SKM-1 (cell line): ENCODE data around the gene PKN1.

Source experiments
- DNase-seq: peaks from one replicate; lab custom pipeline; 2025; ENCODE audit not compliant: unreplicated experiment; lab: John Stamatoyannopoulos, UW

Gene PKN1

DNA sequence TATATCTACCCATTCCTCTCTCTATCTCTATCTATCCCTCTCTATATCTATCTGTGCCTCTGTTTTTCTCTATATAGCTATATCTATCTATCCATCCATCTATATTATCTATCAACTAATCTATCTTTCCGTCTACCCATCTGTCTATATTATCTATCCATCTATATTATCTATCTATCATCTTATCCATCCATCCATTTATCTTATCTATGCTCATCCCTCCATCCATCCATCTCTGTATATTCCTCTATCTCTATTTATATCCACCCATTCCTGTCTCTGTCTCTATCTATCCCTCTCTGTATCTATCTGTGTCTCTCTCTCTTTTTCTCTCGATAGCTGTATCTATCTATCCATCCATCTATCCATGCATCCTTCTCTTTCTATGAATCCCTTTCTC is 27.8 kb downstream of the PKN1 start:
- no peak for DNase-seq

DNA sequence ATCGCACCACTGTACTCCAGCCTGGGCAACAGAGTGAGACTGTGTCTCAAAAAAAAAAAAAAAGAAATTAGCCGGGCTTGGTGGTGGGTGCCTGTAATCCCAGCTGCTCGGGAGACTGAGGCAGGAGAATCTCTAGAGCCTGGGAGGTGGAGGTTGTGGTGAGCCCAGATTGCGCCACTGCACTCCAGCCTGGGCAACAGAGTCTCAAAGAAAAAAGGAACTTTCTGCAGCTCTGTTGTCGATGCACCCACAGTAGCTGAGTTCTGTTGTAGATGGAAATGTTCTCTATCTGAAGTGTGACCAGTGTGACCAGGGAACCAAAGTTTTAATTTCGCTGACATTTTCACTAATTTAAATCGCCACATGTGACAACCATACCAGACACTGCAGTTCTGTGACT is 29.3 kb downstream of the PKN1 start:
- DNase-seq = peak; percentile 17

DNA sequence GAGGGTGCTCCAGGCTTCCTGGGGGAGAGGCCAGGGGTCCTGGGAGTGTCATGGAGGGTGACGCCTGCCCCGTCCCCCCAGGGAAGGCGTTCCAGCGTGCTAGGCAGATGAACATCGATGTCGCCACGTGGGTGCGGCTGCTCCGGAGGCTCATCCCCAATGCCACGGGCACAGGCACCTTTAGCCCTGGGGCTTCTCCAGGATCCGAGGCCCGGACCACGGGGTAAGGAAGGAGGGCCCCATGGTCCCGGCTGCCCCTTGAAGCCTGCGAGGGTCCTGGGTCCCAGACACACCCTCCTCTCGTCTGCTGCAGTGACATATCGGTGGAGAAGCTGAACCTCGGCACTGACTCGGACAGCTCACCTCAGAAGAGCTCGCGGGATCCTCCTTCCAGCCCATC is 30.6 kb downstream of the PKN1 start:
- DNase-seq = no peak

DNA sequence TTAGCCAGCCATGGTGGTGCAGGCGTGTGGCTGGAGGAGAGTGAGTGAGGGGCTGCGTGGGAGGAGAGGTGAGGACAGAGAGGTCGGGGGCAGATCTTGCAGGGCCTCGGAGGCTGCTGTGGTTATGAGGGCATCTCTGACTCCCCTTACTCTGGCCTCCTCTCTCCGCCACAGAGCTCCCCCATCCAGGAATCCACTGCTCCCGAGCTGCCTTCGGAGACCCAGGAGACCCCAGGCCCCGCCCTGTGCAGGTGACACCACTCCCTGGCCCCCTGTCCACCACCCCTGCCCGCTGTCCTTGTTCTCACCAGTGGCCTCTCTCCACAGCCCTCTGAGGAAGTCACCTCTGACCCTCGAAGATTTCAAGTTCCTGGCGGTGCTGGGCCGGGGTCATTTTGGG is 34.3 kb downstream of the PKN1 start:
- DNase-seq = no peak

DNA sequence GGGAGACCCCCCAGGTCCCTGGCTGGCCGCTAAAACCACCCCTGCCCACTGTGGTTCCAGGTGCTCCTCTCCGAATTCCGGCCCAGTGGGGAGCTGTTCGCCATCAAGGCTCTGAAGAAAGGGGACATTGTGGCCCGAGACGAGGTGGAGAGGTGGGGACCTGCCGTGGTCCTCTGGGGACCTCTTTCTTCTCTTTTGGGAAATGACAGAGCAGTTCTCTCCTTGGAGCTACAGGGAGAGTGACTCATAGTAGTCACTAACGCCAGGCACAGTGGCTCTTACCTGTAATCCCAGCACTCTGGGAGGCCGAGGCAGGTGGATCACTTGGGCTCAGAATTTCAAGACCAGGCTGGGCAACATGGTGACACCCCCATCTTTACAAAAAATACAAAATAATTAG is 34.7 kb downstream of the PKN1 start:
- no peak for DNase-seq

DNA sequence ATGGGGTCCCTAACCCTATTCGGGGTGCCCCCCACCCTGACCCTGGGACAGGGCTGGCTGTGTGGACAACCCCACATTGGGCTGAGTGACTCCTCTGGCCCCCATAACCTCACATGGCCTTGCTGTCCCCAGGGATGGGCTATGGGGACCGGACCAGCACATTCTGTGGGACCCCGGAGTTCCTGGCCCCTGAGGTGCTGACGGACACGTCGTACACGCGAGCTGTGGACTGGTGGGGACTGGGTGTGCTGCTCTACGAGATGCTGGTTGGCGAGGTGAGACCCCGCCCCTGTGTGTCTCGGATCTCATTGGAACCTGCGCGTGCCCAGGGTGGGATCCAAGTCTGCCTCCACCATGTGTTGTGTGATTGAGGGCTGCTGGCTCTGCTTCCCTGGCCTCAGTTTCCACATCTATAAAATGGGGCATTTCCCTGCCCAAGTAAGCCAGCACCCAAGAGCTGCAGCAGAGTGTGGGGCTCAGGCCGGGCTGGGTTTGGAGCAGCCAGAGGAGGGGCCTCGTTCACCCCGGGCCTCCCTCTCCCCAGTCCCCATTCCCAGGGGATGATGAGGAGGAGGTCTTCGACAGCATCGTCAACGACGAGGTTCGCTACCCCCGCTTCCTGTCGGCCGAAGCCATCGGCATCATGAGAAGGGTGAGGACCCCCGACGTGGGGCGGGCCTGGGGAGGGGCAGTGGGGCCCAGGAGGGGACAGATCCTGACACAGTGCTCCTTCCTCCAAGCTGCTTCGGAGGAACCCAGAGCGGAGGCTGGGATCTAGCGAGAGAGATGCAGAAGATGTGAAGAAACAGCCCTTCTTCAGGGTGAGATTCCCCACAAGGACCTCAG is 37.1 kb downstream of the PKN1 start:
- no peak for DNase-seq

DNA sequence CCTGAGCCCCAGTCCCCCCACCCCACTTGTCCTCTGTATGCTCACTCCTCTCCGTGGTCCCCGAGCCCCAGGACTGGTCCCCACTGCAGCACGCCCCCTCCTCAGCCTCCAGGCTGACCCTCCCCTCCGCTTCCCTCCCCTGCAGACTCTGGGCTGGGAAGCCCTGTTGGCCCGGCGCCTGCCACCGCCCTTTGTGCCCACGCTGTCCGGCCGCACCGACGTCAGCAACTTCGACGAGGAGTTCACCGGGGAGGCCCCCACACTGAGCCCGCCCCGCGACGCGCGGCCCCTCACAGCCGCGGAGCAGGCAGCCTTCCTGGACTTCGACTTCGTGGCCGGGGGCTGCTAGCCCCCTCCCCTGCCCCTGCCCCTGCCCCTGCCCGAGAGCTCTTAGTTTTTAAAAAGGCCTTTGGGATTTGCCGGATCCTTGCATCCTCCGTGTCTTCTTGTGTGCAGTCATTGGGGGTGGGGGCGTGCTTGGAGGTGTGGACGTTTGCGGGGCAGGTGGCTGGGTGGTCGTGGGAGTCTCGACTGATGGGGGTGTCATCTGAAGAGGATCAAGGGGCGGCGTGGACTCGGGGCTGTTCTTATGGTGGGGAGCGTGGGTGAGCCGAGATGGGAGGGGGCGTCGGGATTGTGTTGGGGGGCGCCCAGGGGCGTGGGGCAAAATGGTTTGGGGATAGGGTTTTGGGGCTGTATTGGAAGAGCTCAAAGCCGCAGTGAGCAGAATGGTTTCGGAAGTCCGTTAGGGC is 38.5 kb downstream of the PKN1 start:
- no peak for DNase-seq

DNA sequence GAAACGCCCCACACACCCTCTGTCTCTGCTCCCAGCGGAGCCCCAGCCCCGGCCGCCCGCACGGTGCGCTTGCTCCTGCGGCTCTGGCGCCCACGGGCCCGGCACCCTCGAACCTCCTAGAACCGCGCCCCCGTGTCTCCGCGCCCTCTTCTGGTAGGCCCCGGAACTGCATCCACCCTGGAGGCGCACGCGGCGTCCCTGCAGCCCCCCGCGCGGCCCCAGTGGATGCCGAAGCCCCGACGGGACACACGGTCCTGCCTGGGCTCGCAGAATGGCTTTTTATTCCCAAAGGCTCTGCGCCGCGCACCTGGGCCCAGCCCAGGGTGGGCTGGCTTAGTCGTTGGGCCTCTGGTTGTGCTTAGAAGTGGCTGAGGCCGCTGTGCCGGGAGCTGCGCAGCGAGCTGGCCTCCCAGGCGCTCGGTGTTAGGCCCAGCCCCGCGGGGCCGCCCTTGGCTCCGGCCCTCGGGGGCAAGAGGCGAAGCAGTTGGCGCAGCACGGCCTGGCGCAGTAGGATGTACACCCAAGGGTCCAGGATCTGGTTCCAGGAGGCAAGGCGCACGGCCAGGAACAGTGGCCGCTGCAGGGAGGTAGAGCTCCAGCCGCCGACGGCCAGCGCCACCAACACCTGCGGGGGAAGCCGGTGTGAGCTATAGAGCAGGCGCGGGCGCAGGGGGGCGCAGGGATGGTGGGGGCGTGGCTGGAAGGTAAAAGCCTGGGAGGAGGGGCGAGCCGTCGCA is 39.3 kb downstream of the PKN1 start:
- DNase-seq = no peak

DNA sequence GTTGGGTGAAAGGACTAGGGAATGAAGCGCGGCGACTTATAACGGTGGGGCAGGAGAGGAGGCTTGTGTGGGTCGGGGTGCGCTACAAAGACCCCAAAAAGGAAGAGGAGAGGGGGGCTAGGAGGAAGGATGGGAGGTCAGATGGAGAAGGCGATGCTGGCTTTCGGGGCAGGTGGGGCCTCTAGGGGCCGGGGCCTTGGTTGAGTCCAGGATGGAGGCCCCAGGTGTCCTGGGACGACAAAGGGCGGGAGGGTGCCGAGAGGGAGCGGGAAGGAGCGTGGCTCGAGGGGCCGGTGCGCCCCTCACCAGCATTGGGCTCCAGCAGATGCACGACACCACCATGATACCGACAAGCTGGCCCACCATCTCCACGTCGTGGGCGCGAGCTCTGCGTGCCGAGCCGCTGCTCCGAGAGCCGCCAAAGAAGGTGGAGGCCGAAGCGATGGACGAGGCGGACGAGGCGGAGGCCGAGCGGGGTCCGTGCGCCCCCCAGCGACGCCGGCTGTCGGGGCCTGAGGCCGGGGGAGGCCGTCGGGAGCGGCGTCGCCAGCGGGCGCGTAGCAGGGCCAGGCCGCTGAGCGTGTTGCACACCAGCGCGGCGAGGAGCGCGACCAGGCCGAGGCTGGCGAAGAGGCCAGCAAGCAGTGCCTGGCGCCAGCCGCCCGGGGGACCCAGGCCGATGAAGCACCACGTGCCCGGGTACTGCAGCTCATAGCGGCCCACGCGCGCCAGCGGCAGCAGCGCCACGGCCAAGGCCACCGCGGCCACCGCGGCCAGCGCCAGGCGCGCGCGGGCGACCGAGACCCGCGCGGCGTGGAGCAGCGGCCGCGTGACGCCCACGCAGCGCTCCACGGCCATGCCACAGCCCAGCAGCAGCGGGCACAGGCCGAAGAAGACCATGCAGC is 40.2 kb downstream of the PKN1 start:
- DNase-seq = no peak

DNA sequence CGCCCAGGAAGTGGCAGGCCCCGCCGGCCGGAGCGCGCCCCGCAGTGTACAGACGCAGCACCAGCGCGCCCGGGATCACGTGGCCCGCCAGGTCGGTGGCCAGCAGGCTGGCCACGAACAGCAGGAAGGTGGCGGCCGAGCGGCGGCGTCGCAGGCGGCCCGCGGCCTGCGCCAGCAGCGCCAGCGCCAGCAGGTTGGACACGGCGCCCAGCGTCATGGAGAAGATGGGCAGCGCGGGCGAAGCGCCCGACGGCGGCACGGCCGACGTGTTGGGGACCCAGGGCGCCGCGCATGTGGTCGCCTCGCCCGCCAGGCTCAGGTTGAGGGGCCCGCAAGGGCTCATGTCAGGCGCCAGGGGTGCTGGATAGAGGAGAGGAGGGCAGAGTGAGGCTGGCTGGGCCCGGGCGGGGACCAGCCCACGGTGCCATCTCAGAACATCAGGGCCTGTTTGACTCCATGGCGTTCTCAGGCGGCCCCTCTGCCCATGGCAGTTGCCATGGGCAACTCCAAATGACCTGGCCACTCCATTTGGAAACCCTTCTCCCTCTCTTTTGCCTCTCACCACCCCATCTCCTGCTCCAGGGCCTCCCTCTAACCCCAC is 41.0 kb downstream of the PKN1 start:
- no peak for DNase-seq

DNA sequence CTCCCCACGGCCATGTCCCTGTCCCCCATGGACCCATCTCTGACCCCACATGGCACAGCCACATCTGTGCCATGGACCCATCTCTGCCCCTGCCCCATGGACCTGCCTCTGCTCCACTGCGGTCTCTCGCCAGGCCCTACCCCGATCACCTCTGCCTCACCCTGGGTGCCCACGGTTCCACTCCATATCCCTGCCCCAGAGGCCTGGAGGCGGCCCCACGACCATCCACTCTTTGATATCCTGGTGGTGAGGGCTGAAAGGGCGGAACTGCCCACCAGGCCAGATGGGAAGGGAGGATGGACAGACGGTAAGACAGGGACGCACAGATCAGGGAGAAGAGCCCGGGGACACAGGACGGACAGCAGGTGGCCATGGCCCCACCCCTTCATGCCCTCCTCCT is 41.7 kb downstream of the PKN1 start:
- no peak for DNase-seq

DNA sequence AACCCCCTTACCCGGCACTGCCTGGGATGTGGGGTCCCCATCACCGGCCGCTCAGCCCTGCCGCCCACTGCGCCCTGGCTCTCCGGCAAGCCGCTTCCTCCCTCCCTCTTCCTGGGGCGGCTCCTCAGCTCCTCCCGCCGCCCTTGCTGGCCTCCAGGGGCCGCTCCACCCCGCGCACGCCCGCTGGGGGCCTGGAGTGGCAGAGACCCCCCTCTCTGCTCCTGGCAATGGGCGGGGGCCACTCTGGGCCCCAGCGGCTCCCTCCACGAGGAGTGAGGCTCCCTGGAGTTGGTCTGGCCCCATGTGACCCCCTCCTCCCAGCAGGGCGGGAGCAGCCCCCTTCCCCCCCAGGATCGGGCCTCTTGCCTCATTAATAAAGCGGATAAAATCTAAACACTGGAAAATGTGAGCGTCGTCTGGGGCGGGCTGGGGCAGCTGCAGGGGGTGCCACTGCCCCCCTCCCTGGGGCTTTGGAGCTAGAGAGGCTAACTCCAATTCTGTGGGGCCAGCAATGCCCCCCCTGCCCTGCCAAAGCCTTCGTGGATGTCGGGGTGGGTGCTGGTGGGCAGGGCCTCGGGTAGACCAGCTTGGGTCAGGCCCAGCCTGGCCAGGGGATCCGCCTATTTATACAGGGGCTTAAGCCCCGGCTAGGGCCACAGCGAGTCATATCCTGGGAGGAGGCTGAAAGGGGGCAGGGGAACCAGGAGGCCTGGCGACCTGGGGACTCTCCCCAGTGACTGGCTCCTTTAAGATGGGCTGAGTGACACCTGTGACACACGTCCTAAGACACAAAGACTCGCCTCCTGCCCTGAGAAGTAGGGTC is 42.4 kb downstream of the PKN1 start, which contains the start of gene PTGER1:
TSS of gene PTGER1 (minus strand) at position 104 of the 823 bp plus-strand sequence. CDS start 1,034 bp downstream, outside the sequence.
- DNase-seq = no peak

DNA sequence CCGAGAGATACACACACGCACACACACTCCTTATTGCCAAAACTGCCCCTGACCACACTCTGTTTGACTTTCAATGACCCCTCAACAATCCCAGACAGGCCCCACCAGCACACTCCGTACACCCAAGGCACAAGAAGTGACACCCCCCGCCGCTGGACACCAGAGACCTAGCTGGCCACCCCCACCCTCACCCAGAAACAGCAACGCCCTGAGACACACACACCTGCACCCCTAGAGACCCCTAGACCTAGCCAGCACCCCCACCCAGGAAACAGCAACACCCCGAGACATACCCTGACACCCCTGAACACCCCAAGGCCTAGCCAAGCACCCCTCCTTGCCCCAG is 43.2 kb downstream of the PKN1 start:
- DNase-seq = no peak

DNA sequence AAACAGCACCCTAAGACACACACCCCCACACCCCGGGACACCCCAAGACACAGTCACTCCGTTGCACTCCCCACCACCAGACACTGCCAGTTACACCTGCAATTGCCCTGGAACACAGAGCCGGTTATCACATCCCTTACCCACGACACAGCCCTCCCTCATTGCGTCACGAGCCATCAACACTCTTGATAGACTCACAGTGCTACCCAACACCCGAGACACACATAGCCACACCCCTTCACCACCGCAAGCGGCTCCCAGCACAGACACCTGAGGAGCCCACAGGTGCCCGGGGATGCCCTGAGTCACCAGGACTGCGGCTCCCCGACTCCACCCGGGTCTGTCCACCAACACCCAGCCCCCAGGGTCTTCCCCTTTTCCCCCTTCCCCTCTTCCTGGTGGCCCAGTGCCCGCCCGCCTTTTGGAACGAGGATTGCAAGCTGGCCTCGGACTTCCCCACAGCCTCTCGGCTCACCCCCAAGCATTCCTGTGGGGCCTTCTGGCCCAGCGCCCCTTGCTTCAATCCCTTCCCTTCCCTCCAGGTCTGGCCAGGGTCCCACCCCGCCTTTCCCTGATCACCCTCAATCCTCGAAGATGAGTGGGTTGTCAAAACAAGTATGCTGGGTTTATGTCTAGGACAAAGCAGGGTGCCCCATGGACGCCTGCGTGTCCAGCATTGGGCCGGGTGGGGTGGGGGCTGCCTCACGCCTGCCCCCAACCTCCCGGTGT is 43.7 kb downstream of the PKN1 start:
- DNase-seq = no peak

DNA sequence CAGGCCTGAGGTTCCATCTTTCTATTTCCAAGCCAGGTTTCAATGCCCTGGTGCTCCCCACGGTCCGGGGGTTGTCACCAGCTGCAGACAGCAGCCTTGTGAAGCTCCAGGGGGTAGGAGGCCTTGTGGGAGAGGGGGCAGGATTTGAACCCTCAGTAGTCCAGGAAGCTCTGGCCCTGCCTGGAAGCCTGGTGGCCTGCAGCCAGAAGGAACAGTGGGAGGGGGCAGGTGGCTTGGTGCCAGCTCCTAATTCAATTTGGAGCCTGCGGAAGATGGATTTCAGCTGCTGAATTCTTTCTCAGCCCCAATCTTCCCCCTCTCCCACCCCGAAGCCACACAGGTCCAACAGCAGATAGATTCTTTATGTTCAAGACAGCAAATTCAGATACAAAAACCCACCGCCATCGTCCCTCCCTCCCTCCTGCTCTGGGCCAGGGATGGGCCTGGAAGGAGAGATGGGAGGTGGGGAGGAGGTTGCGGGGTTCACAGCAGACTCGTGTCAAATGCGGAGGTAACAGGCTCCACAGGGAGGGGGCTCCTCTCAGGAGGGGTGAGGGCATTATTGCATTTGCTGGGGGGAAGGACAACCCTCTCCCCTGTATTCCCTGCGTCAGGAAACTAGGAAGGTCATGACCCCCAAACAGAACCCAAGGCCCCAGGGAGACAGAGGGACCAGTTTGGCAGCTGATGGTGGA is 44.5 kb downstream of the PKN1 start:
- no peak for DNase-seq

DNA sequence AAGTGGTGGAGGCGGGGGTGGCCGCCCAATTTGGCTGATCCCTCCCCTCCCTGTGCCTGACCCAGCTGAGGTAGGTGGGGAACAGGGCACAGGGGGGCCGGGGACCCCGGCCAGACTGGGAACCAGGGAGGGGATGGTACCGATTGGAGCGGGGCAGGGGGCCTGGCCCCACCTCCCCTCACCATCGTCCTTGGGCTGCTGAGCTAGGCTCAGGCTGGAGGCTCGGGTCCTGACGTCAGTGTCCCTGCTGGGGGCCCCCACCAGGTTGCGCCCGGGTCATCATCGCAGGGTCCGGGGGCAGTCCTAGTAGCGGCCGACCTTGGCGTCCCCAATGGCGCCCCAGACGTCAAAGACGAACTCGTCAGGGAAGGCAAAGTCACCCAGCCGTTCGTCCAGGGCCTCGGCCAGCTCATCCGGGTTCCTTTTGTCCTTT is 45.0 kb downstream of the PKN1 start:
- DNase-seq = no peak

DNA sequence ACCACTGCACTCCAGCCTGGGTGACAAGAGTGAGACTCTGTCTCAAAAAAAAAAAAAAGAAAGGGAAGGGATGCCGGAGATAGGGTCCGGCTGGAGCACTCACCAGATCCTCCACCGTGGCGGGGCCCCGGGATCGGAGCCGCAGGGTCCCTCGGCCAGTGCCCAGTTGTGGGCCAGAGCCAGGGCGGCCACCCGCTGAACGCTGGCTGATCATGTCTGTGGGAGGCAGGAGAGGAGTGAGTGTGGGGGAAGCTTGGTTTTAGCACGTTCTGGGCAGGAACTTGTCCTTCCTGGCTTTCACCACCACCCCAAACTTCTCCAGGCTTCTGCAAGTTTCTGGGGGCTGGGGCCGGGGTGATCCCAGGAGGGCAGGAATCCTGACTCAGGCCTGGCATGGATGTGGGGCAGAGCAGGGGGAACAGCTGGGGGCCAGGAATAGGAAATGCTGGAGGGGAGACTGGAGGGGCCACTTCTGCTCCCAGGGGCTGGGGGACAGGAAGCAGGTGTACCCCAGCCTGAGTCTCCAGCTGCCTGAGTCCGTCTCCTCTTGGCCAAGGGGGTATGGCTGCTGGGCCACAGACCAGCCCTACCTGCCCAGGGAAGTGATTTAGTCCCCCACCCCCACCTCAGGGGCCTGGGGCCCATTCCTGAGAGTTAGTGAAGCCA is 46.3 kb downstream of the PKN1 start:
- DNase-seq = no peak
